Activated CD8-positive, alpha-beta T cell treated with anti-CD3 and anti-CD28 coated beads for 36 hours (primary cell): Measurements from ENCODE around the gene TADA3. TPM values are rescaled to one million over a fixed set of nuclear protein-coding genes. Genes with fewer than 3 reads are reported as not detected.

Experiments
- ATAC-seq: fragments of 200-7000 bp; cut with Tn5 transposase; one replicate; pipeline ENCODE4 v1.10.0; 2021; ENCODE audit warnings: mild to moderate bottlenecking, moderate library complexity
- CTCF ChIA-PET: fragments of 350-600 bp; sonication (Branson Sonifier 250); formaldehyde crosslinking; loops from one replicate; lab custom pipeline; 2021; ENCODE audit warnings: antibody characterized with exemption; lab: Charles Lee
- POLR2A ChIA-PET: fragments of 350-600 bp; sonication (Branson Sonifier 250); formaldehyde crosslinking; loops from one replicate; lab custom pipeline; 2021; ENCODE audit warnings: antibody characterized with exemption; lab: Charles Lee
- DNase-seq: peaks from one replicate; pipeline ENCODE4 v3.0.0-alpha.2; 2020
- H3K27ac Mint-ChIP-seq: one replicate; pipeline ENCODE4 v1.8.0; 2021; ENCODE audit warnings: mild to moderate bottlenecking, mixed read lengths
- H3K27me3 Mint-ChIP-seq: one replicate; pipeline ENCODE4 v1.8.0; 2021; ENCODE audit warnings: mixed read lengths
- H3K36me3 Mint-ChIP-seq: one replicate; pipeline ENCODE4 v1.8.0; 2021; ENCODE audit warnings: low read depth, mixed read lengths
- H3K4me1 Mint-ChIP-seq: one replicate; pipeline ENCODE4 v1.8.0; 2021; ENCODE audit warnings: low read depth, mixed read lengths
- H3K4me3 Mint-ChIP-seq: one replicate; pipeline ENCODE4 v1.8.0; 2021; ENCODE audit warnings: mild to moderate bottlenecking, moderate library complexity, mixed read lengths
- H3K9me3 Mint-ChIP-seq: one replicate; pipeline ENCODE4 v1.8.0; 2021; ENCODE audit warnings: mixed read lengths
- intact Hi-C: fragments of 100-400 bp; cut with micrococcal nuclease; formaldehyde crosslinking; loops from one replicate; pipeline ENCODE4 v1.10.0; 2022
- total RNA-seq, 2 experiments: library from RNA; stranded (reverse); gene quantifications; one replicate each; pipeline ENCODE4 v1.2.3, GENCODE V29; 2021
- TF ChIP-seq, protein P1 (sequence below): fragments of 200-600 bp; IDR thresholded peaks from one replicate; pipeline ENCODE4 v1.8.0; 2022; ENCODE audit warnings: antibody characterized with exemption, mild to moderate bottlenecking

The TADA3 gene
- total RNA-seq, 2 experiments from 2014 or later = 57.5 to 58.3 TPM

DNA sequence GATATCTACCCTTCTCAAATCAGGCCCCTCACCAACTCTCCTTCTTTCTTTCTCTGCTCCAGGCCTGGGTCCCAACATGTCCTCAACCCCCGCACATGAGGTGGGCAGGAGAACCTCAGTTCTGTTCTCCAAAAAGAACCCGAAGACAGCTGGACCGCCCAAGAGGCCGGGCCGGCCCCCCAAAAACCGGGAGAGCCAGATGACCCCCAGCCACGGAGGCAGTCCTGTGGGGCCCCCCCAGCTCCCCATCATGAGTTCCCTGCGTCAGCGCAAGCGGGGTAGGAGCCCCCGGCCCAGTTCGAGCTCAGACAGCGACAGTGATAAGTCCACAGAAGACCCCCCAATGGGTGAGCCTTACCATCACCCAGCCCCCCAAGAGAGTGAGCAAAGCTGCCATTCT is 48.1 kb downstream of the TADA3 start:
- Mint-ChIP-seq H3K4me1 (peaks cover 16% of the 10 kb centered on the region), H3K4me3 (no peak overlapping the region), H3K9me3 (no peaks in the 10 kb centered on the region), H3K36me3 (peaks cover 57% of the 10 kb centered on the region), H3K27ac (no peak overlapping the region), H3K27me3 (no peaks in the 10 kb centered on the region)
- intact Hi-C loops = no loop called here
- DNase-seq (no peak), ATAC-seq (no peak)
- CTCF ChIA-PET = interaction anchor here (1.2 to 2.0 kb wide), 2 partner anchors 11 to 17 kb away, joined by 5 to 9 read pairs; no protein-coding TSS in a partner anchor
- POLR2A ChIA-PET = interaction anchor here (0.9 to 3.4 kb wide), 3 partner anchors 8 to 11 kb away, joined by 3 to 23 read pairs (median 5); partner anchors contain the start of gene BRPF1
- TF ChIP-seq, protein P1, sequence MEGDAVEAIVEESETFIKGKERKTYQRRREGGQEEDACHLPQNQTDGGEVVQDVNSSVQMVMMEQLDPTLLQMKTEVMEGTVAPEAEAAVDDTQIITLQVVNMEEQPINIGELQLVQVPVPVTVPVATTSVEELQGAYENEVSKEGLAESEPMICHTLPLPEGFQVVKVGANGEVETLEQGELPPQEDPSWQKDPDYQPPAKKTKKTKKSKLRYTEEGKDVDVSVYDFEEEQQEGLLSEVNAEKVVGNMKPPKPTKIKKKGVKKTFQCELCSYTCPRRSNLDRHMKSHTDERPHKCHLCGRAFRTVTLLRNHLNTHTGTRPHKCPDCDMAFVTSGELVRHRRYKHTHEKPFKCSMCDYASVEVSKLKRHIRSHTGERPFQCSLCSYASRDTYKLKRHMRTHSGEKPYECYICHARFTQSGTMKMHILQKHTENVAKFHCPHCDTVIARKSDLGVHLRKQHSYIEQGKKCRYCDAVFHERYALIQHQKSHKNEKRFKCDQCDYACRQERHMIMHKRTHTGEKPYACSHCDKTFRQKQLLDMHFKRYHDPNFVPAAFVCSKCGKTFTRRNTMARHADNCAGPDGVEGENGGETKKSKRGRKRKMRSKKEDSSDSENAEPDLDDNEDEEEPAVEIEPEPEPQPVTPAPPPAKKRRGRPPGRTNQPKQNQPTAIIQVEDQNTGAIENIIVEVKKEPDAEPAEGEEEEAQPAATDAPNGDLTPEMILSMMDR = no peak

DNA sequence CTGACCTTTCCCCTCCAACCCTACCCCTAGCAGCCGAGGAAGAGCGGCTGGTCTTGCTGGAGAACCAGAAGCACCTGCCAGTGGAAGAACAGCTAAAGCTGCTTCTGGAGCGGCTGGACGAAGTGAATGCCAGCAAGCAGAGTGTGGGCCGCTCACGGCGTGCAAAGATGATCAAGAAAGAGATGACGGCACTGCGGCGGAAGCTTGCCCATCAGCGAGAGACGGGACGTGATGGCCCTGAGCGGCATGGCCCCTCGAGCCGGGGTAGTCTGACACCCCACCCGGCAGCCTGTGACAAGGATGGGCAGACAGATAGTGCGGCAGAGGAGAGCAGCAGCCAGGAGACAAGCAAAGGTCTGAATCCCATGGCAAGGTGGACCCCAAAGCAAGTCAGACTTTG is 48.7 kb downstream of the TADA3 start:
- intact Hi-C loops = no loop called here
- H3K27ac Mint-ChIP-seq = no peak overlapping the region

DNA sequence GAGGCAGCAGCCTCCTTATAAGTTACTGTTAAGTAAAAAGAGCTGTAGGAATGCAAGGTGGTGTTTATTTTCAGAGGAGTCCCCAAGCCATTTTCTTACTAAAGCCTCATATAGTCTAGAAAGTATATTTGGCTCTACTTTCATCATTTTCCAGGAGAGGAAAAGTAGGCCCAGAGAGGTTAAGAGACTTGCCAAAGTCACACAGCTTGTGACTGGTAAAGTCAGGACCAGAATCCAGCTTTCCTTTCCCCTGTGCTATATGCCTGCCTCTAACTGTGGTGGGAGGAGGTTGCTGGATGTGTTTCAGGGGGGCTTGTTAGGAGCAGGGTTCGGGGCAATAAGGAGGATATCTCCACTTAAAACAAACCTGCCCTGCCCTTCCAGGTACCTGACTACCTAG is 49.7 kb downstream of the TADA3 start:
- H3K4me3 Mint-ChIP-seq = no peak overlapping the region
- POLR2A ChIA-PET = interaction anchor here (1.3 to 3.4 kb wide), 2 partner anchors 10 to 21 kb away, joined by 3 to 23 read pairs; partner anchors contain the start of gene BRPF1

More for the DNA sequence above, 48.7 kb downstream of the TADA3 start:
- ChIA-PET POLR2A (interaction anchor here (3.4 kb wide), 1 partner anchor 11 kb away, joined by 23 read pairs; the partner anchor contains the start of gene BRPF1), CTCF (interaction anchor here (2.0 kb wide), 1 partner anchor 11 kb away, joined by 9 read pairs; no protein-coding TSS in a partner anchor)
- Mint-ChIP-seq H3K9me3 (no peaks in the 10 kb centered on the region), H3K27me3 (no peaks in the 10 kb centered on the region), H3K36me3 (peaks cover 56% of the 10 kb centered on the region), H3K4me3 (no peak overlapping the region), H3K4me1 (peaks cover 13% of the 10 kb centered on the region)
- no peak for DNase-seq
- TF ChIP-seq, protein P1 = no peak
- no peak for ATAC-seq

DNA sequence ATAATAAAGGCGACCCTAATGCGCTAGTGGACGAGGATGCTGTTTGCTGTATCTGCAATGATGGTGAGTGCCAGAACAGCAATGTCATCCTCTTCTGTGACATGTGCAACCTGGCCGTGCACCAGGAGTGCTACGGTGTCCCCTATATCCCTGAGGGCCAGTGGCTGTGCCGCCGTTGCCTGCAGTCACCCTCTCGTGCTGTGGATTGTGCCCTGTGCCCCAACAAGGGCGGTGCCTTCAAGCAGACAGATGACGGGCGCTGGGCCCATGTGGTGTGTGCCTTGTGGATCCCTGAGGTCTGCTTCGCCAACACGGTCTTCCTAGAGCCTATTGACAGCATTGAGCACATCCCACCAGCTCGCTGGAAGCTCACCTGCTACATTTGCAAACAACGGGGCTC is 53.1 kb downstream of the TADA3 start:
- Mint-ChIP-seq H3K9me3 (no peaks in the 10 kb centered on the region), H3K4me3 (no peak overlapping the region), H3K36me3 (peaks cover 62% of the 10 kb centered on the region), H3K4me1 (peaks cover 30% of the 10 kb centered on the region), H3K27me3 (no peaks in the 10 kb centered on the region), H3K27ac (no peak overlapping the region)
- TF ChIP-seq, protein P1 = no peak
- DNase-seq (no peak), ATAC-seq (no peak)
- ChIA-PET POLR2A (interaction anchor here (1.0 to 2.2 kb wide), 2 partner anchors 10 to 41 kb away, joined by 4 to 7 read pairs; partner anchors contain the start of gene OGG1), CTCF (interaction anchor here (2.5 to 4.7 kb wide), 2 partner anchors 10 to 12 kb away, joined by 9 to 35 read pairs; partner anchors contain the start of gene OGG1)
- intact Hi-C loops = no loop called here

More for the DNA sequence above, 49.7 kb downstream of the TADA3 start:
- Mint-ChIP-seq H3K27ac (no peak overlapping the region), H3K27me3 (no peaks in the 10 kb centered on the region), H3K36me3 (peaks cover 53% of the 10 kb centered on the region), H3K9me3 (no peaks in the 10 kb centered on the region), H3K4me1 (peaks cover 13% of the 10 kb centered on the region)
- CTCF ChIA-PET = no interaction called here
- ATAC-seq (no peak), DNase-seq (no peak)
- intact Hi-C loops = no loop called here
- TF ChIP-seq, protein P1 = no peak

DNA sequence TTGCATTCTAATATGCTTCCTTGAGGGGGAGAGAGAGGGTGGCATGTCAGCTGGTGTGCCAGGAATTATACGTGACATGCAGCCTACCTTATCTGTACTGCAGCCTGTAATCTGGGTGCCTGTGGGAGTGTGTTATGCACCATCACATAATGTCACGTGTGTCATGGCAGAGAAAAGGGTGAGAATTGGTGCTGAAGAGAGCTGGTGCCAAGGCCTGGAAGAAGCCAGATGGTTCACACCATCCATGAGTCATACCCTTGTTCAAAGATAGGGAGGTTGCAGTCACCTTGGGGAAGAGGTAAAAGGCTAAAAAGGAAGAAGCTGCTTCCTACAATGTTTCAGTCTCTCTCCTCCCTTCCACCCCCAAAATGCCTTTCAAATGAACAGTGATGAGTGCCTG is 55.4 kb downstream of the TADA3 start:
- H3K9me3 Mint-ChIP-seq = no peaks in the 10 kb centered on the region
- peak overlapping the region; percentile 44 for H3K27ac Mint-ChIP-seq
- POLR2A ChIA-PET = interaction anchor here (0.9 to 2.1 kb wide), 7 partner anchors 8 to 72 kb away, joined by 3 to 8 read pairs (median 4); partner anchors contain the start of gene OGG1
- H3K4me3 Mint-ChIP-seq = no peak overlapping the region
- ATAC-seq (peak; percentile 60), DNase-seq (peak; percentile 33)
- intact Hi-C loops = no loop called here
- CTCF ChIA-PET = interaction anchor here (1.0 to 4.7 kb wide), 6 partner anchors 9 to 233 kb away, joined by 3 to 35 read pairs (median 6); partner anchors contain the start of gene OGG1
- TF ChIP-seq, protein P1 = no peak
- H3K36me3 Mint-ChIP-seq = peaks cover 65% of the 10 kb centered on the region
- H3K4me1 Mint-ChIP-seq = peaks cover 49% of the 10 kb centered on the region
- no peaks in the 10 kb centered on the region for H3K27me3 Mint-ChIP-seq
